ENCODE results near the gene PTPRJ.

Gene PTPRJ

GRCh38 chr11:48104568-48104924 is 124.2 kb downstream of the PTPRJ start:
- DNase-seq (ENCODE audit: low read depth) = no peak
- H3K36me3 ChIP-seq (ENCODE audit: control insufficient read depth, insufficient read depth, low read length, severe bottlenecking) = no peaks in the 10 kb centered on the region
- H3K4me1 ChIP-seq (ENCODE audit: control insufficient read depth, insufficient read depth, low read length) = peaks cover 25% of the 10 kb centered on the region
- H3K9me3 ChIP-seq (ENCODE audit: control insufficient read depth, low read length) = no peaks in the 10 kb centered on the region
- H3K9ac ChIP-seq (ENCODE audit: low read length) = no peak overlapping the region
- H3K4me3 ChIP-seq (ENCODE audit: low read length) = no peak overlapping the region
- no peaks in the 10 kb centered on the region for H3K27me3 ChIP-seq (replicated peaks; ENCODE audit: control insufficient read depth, insufficient read depth, low read length)

GRCh38 chr11:48105096-48105990 is 125.0 kb downstream of the PTPRJ start:
- Histone ChIP-seq H3K4me3 (ENCODE audit: low read length) (no peak overlapping the region), H3K9ac (ENCODE audit: low read length) (no peak overlapping the region), H3K36me3 (ENCODE audit: control insufficient read depth, insufficient read depth, low read length, severe bottlenecking) (no peaks in the 10 kb centered on the region), H3K9me3 (ENCODE audit: control insufficient read depth, low read length) (no peaks in the 10 kb centered on the region), H3K27me3 (replicated peaks; ENCODE audit: control insufficient read depth, insufficient read depth, low read length) (no peaks in the 10 kb centered on the region), H3K4me1 (ENCODE audit: control insufficient read depth, insufficient read depth, low read length) (peaks cover 30% of the 10 kb centered on the region)
- no peak for DNase-seq (ENCODE audit: low read depth)

DNA sequence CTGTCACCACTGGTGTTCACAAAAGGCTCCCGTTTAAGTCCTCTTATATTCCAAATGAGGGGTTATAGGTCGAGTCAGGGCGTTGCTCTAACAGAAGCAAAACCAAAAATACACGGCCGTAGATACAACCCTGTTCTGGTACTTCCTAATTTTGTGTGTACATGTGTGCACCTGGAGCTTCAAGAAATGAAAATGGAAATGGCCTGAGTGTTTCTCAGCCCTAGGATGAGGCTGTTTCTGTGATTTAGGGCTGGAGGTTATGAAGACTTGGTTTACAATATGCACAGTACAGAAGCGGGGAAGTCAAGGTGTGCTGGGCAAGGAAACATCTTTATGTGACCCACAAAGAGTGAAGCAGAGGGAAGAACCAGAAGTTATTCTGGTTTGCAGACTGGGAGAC is 125.8 kb downstream of the PTPRJ start:
- H3K27me3 ChIP-seq (replicated peaks; ENCODE audit: control insufficient read depth, insufficient read depth, low read length) = no peaks in the 10 kb centered on the region

DNA sequence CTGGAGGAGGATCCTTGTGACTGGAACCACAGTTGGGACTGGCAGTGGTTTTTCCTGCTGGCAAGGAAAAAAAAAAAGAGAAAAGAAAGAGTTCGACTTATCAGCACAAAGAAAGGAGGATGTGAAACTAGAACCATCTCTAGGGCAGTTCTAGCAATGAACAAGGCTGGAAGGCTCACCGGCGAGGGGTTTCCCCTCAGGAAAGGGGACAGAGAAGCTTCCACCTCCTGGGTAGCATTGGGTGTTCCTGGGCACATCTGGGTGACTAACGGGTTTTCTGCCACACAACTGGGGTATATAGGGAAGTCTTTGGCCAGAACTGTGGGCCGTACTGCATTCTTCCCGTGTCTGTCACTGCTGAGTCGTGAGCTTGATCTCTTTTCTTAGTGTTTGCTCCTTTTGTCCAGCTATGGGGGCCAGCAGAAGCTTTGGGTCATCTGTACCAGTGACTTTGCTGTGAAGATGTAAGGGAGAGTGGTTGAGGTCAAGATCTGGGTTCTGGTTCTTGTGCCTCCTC is 126.9 kb downstream of the PTPRJ start:
- Histone ChIP-seq H3K36me3 (ENCODE audit: control insufficient read depth, insufficient read depth, low read length, severe bottlenecking) (no peaks in the 10 kb centered on the region), H3K4me1 (ENCODE audit: control insufficient read depth, insufficient read depth, low read length) (peaks cover 19% of the 10 kb centered on the region), H3K27me3 (replicated peaks; ENCODE audit: control insufficient read depth, insufficient read depth, low read length) (no peaks in the 10 kb centered on the region), H3K9me3 (ENCODE audit: control insufficient read depth, low read length) (no peaks in the 10 kb centered on the region), H3K4me3 (ENCODE audit: low read length) (no peak overlapping the region), H3K9ac (ENCODE audit: low read length) (no peak overlapping the region)
- peak; percentile 42 for DNase-seq (ENCODE audit: low read depth)

More for the DNA sequence above, 125.8 kb downstream of the PTPRJ start:
- no peaks in the 10 kb centered on the region for H3K9me3 ChIP-seq (ENCODE audit: control insufficient read depth, low read length)
- DNase-seq (ENCODE audit: low read depth) = no peak
- no peak overlapping the region for H3K9ac ChIP-seq (ENCODE audit: low read length)
- peaks cover 28% of the 10 kb centered on the region for H3K4me1 ChIP-seq (ENCODE audit: control insufficient read depth, insufficient read depth, low read length)
- no peak overlapping the region for H3K4me3 ChIP-seq (ENCODE audit: low read length)
- H3K36me3 ChIP-seq (ENCODE audit: control insufficient read depth, insufficient read depth, low read length, severe bottlenecking) = no peaks in the 10 kb centered on the region

GRCh38 chr11:48108231-48109045 is 128.1 kb downstream of the PTPRJ start:
- Histone ChIP-seq H3K4me1 (ENCODE audit: control insufficient read depth, insufficient read depth, low read length) (peaks cover 19% of the 10 kb centered on the region), H3K36me3 (ENCODE audit: control insufficient read depth, insufficient read depth, low read length, severe bottlenecking) (no peaks in the 10 kb centered on the region), H3K4me3 (ENCODE audit: low read length) (no peak overlapping the region), H3K9ac (ENCODE audit: low read length) (no peak overlapping the region), H3K27me3 (replicated peaks; ENCODE audit: control insufficient read depth, insufficient read depth, low read length) (no peaks in the 10 kb centered on the region), H3K9me3 (ENCODE audit: control insufficient read depth, low read length) (no peaks in the 10 kb centered on the region)
- no peak for DNase-seq (ENCODE audit: low read depth)

- H3K36me3 ChIP-seq (ENCODE audit: control insufficient read depth, insufficient read depth, low read length, severe bottlenecking) = no peaks in the 10 kb centered on the region
- no peak overlapping the region for H3K9ac ChIP-seq (ENCODE audit: low read length)
- no peak overlapping the region for H3K4me3 ChIP-seq (ENCODE audit: low read length)
- DNase-seq (ENCODE audit: low read depth) = peak; percentile 74
- no peaks in the 10 kb centered on the region for H3K27me3 ChIP-seq (replicated peaks; ENCODE audit: control insufficient read depth, insufficient read depth, low read length)
- H3K9me3 ChIP-seq (ENCODE audit: control insufficient read depth, low read length) = no peaks in the 10 kb centered on the region
- H3K4me1 ChIP-seq (ENCODE audit: control insufficient read depth, insufficient read depth, low read length) = peaks cover 19% of the 10 kb centered on the region
Measured at GRCh38 chr11:48109046-48109666, 128.8 kb downstream of the PTPRJ start.

GRCh38 chr11:48110509-48110766 is 130.1 kb downstream of the PTPRJ start:
- H3K9ac ChIP-seq (ENCODE audit: low read length) = peak overlapping the region; percentile 37
- peaks cover 9% of the 10 kb centered on the region for H3K9me3 ChIP-seq (ENCODE audit: control insufficient read depth, low read length)
- H3K27me3 ChIP-seq (replicated peaks; ENCODE audit: control insufficient read depth, insufficient read depth, low read length) = no peaks in the 10 kb centered on the region
- no peak overlapping the region for H3K4me3 ChIP-seq (ENCODE audit: low read length)
- peaks cover 19% of the 10 kb centered on the region for H3K4me1 ChIP-seq (ENCODE audit: control insufficient read depth, insufficient read depth, low read length)
- no peaks in the 10 kb centered on the region for H3K36me3 ChIP-seq (ENCODE audit: control insufficient read depth, insufficient read depth, low read length, severe bottlenecking)
- no peak for DNase-seq (ENCODE audit: low read depth)

- H3K27me3 ChIP-seq (replicated peaks; ENCODE audit: control insufficient read depth, insufficient read depth, low read length) = no peaks in the 10 kb centered on the region
- peaks cover 9% of the 10 kb centered on the region for H3K9me3 ChIP-seq (ENCODE audit: control insufficient read depth, low read length)
- peaks cover 19% of the 10 kb centered on the region for H3K4me1 ChIP-seq (ENCODE audit: control insufficient read depth, insufficient read depth, low read length)
- DNase-seq (ENCODE audit: low read depth) = no peak
- no peak overlapping the region for H3K4me3 ChIP-seq (ENCODE audit: low read length)
- H3K9ac ChIP-seq (ENCODE audit: low read length) = no peak overlapping the region
- H3K36me3 ChIP-seq (ENCODE audit: control insufficient read depth, insufficient read depth, low read length, severe bottlenecking) = no peaks in the 10 kb centered on the region
Measured at GRCh38 chr11:48111891-48112290, 131.5 kb downstream of the PTPRJ start.

DNA sequence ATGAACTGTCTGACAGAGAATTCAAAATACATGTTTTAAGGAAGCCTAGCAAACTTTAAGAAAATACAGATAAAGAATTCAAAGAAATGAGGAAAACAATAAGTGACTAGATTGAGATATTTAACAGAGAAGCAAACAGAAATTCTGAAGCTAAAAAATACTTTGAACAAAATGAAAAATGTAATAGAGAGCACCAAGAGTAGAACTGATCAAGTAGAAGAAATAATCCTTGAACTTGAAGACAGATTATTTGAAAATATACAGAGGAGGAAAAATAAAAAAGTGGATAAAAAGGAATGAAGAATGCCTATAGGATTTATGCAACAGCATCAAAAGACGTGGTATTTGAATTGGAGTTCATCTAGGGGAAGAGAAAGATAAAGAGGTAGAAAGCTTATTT is 134.4 kb downstream of the PTPRJ start:
- no peak overlapping the region for H3K4me3 ChIP-seq (ENCODE audit: low read length)
- H3K9me3 ChIP-seq (ENCODE audit: control insufficient read depth, low read length) = peaks cover 9% of the 10 kb centered on the region
- H3K9ac ChIP-seq (ENCODE audit: low read length) = no peak overlapping the region
- peaks cover 3% of the 10 kb centered on the region for H3K4me1 ChIP-seq (ENCODE audit: control insufficient read depth, insufficient read depth, low read length)
- no peak for DNase-seq (ENCODE audit: low read depth)
- H3K36me3 ChIP-seq (ENCODE audit: control insufficient read depth, insufficient read depth, low read length, severe bottlenecking) = no peaks in the 10 kb centered on the region
- H3K27me3 ChIP-seq (replicated peaks; ENCODE audit: control insufficient read depth, insufficient read depth, low read length) = no peaks in the 10 kb centered on the region

DNA sequence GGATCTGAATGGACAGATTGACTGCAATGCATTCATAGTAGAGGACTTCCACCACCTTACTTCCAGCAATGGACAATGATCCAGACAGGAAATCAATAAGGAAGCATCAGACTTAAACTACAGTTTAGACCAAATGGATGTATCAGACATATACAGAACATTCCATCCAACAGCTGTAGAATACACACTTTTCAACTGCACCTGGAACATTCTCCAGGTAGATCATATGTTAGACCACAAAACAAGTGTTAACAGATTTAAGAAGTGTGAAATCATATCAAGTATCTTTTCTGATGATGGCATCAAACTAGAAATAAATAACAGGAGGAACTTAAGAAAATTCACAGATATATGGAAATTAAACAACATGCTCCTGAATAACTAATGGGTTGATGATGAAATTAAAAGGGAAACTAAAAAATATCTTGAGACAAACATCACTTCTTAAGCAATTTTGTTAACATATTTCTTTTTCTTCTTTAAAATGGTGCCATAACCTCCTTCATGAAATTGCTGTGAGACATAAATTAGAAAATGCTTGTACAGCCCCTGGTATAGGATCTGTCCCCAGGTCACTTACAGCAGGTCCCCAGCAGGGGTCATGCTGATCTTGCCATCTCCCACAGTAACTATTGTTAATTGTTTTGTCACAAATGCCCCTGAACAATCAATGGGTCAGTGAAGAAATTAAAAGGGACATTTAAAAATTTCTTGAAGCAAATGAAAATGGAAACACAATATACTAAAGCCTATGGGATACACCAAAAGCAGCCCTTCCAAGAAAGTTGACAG is 136.3 kb downstream of the PTPRJ start:
- H3K4me1 ChIP-seq (ENCODE audit: control insufficient read depth, insufficient read depth, low read length) = no peaks in the 10 kb centered on the region
- H3K36me3 ChIP-seq (ENCODE audit: control insufficient read depth, insufficient read depth, low read length, severe bottlenecking) = no peaks in the 10 kb centered on the region
- H3K9ac ChIP-seq (ENCODE audit: low read length) = no peak overlapping the region
- no peak overlapping the region for H3K4me3 ChIP-seq (ENCODE audit: low read length)
- no peak for DNase-seq (ENCODE audit: low read depth)
- H3K9me3 ChIP-seq (ENCODE audit: control insufficient read depth, low read length) = peaks cover 9% of the 10 kb centered on the region
- H3K27me3 ChIP-seq (replicated peaks; ENCODE audit: control insufficient read depth, insufficient read depth, low read length) = no peaks in the 10 kb centered on the region

Data from adipocyte (in vitro differentiated cells).